ENCODE results near the gene FRS2.

The FRS2 gene

GRCh38 chr12:69457433-69457832, 12.8 kb upstream of the FRS2 start:
- Histone ChIP-seq H3K4me1 (no peaks in the 10 kb centered on the region), H3K4me3 (ENCODE audit: low read depth, low read length) (no peak overlapping the region), H3K36me3 (no peaks in the 10 kb centered on the region), H3K27me3 (no peaks in the 10 kb centered on the region), H3K9me3 (no peaks in the 10 kb centered on the region)
- DNase-seq = no peak
- TF ChIP-seq CTCF (IDR thresholded peaks at IDR 0.05; ENCODE audit: low read depth, low read length) = no peak

- H3K36me3 ChIP-seq = no peaks in the 10 kb centered on the region
- TF ChIP-seq CTCF (IDR thresholded peaks at IDR 0.05; ENCODE audit: low read depth, low read length) = no peak
Measured at GRCh38 chr12:69459477-69459876, 10.7 kb upstream of the FRS2 start.

GRCh38 chr12:69464428-69464827, 5.8 kb upstream of the FRS2 start:
- no peaks in the 10 kb centered on the region for H3K9me3 ChIP-seq
- no peaks in the 10 kb centered on the region for H3K36me3 ChIP-seq
- no peaks in the 10 kb centered on the region for H3K4me1 ChIP-seq
- H3K4me3 ChIP-seq (ENCODE audit: low read depth, low read length) = no peak overlapping the region
- no peak for TF ChIP-seq CTCF (IDR thresholded peaks at IDR 0.05; ENCODE audit: low read depth, low read length)
- DNase-seq = no peak
- no peaks in the 10 kb centered on the region for H3K27me3 ChIP-seq

More at GRCh38 chr12:69459477-69459876, 10.7 kb upstream of the FRS2 start:
- H3K4me3 ChIP-seq (ENCODE audit: low read depth, low read length) = no peak overlapping the region
- DNase-seq = no peak
- H3K4me1 ChIP-seq = no peaks in the 10 kb centered on the region
- no peaks in the 10 kb centered on the region for H3K27me3 ChIP-seq
- no peaks in the 10 kb centered on the region for H3K9me3 ChIP-seq

- no peak for TF ChIP-seq CTCF (IDR thresholded peaks at IDR 0.05; ENCODE audit: low read depth, low read length)
- H3K36me3 ChIP-seq = no peaks in the 10 kb centered on the region
- no peaks in the 10 kb centered on the region for H3K9me3 ChIP-seq
- no peaks in the 10 kb centered on the region; the same call in 1 of the 2 replicates for H3K4me1 ChIP-seq
- no peaks in the 10 kb centered on the region for H3K27me3 ChIP-seq
- H3K4me3 ChIP-seq (ENCODE audit: low read depth, low read length) = no peak overlapping the region
- no peak for DNase-seq
Measured at GRCh38 chr12:69466867-69467266, 3.3 kb upstream of the FRS2 start.

- H3K4me1 ChIP-seq = no peaks in the 10 kb centered on the region; the same call in 1 of the 2 replicates
Measured at GRCh38 chr12:69467366-69467765, 2.8 kb upstream of the FRS2 start.

More at GRCh38 chr12:69467366-69467765, 2.8 kb upstream of the FRS2 start:
- Histone ChIP-seq H3K4me3 (ENCODE audit: low read depth, low read length) (no peak overlapping the region), H3K27me3 (no peaks in the 10 kb centered on the region), H3K9me3 (no peaks in the 10 kb centered on the region), H3K36me3 (no peaks in the 10 kb centered on the region)
- TF ChIP-seq CTCF (IDR thresholded peaks at IDR 0.05; ENCODE audit: low read depth, low read length) = no peak
- no peak for DNase-seq
